ENCODE measurements around the gene KIAA1586. TPM values are rescaled to one million over a fixed set of nuclear protein-coding genes. Genes with fewer than 3 reads are reported as not detected.
"Not testable (repeated sequence)": the region's sequence is repeated elsewhere in the genome, so short reads cannot be mapped to it uniquely, and the experiment has no call there.

The KIAA1586 gene
- polyA plus RNA-seq (ENCODE audit: insufficient read length in 4 of 4): 10 to 100 TPM; 21.2 to 34.5 (median 23.5) TPM

GRCh38 chr6:57046332-57047256, at the start of gene KIAA1586:
TSS of gene KIAA1586 (plus strand) at chr6:57046693. CDS start at chr6:57046756, 63 bp downstream.
- peak; percentile 72 to 78 (median 74) for DNase-seq (ENCODE audit: low read depth in 4 of 4, low spot score in 3 of 4)

- no peak for DNase-seq (ENCODE audit: low read depth in 4 of 4, low spot score in 3 of 4)
Measured at GRCh38 chr6:56999049-56999448, 47.4 kb upstream of the KIAA1586 start.

- not testable (repeated sequence) for DNase-seq (ENCODE audit: low read depth in 4 of 4, low spot score in 3 of 4)
Measured at GRCh38 chr6:56999748-57000147, 46.7 kb upstream of the KIAA1586 start.

GRCh38 chr6:57002197-57002596, 44.3 kb upstream of the KIAA1586 start:
- DNase-seq (ENCODE audit: low read depth in 4 of 4, low spot score in 3 of 4): no peak

- no peak for DNase-seq (ENCODE audit: low read depth in 4 of 4, low spot score in 3 of 4)
Measured at GRCh38 chr6:57004292-57004691, 42.2 kb upstream of the KIAA1586 start.

GRCh38 chr6:57006101-57006500, 40.4 kb upstream of the KIAA1586 start:
- DNase-seq (ENCODE audit: low read depth in 4 of 4, low spot score in 3 of 4): no peak

- not testable (repeated sequence) for DNase-seq (ENCODE audit: low read depth in 4 of 4, low spot score in 3 of 4)
Measured at GRCh38 chr6:57008069-57008468, 38.4 kb upstream of the KIAA1586 start.

GRCh38 chr6:57013521-57013926, 33.0 kb upstream of the KIAA1586 start:
- no peak for DNase-seq (ENCODE audit: low read depth in 4 of 4, low spot score in 3 of 4)

- DNase-seq (ENCODE audit: low read depth in 4 of 4, low spot score in 3 of 4): peak in 1 of 4 donors; percentile 5
Measured at GRCh38 chr6:57017069-57017468, 29.4 kb upstream of the KIAA1586 start.

GRCh38 chr6:57017841-57018240, 28.7 kb upstream of the KIAA1586 start:
- DNase-seq (ENCODE audit: low read depth in 4 of 4, low spot score in 3 of 4): no peak

- no peak for DNase-seq (ENCODE audit: low read depth in 4 of 4, low spot score in 3 of 4)
Measured at GRCh38 chr6:57019434-57019833, 27.1 kb upstream of the KIAA1586 start.

GRCh38 chr6:57021086-57021720, 25.3 kb upstream of the KIAA1586 start:
- DNase-seq (ENCODE audit: low read depth in 4 of 4, low spot score in 3 of 4): peak in 1 of 4 donors; percentile 6

- no peak for DNase-seq (ENCODE audit: low read depth in 4 of 4, low spot score in 3 of 4)
Measured at GRCh38 chr6:57024321-57024720, 22.2 kb upstream of the KIAA1586 start.

GRCh38 chr6:57024775-57025174, 21.7 kb upstream of the KIAA1586 start:
- DNase-seq (ENCODE audit: low read depth in 4 of 4, low spot score in 3 of 4): no peak

- DNase-seq (ENCODE audit: low read depth in 4 of 4, low spot score in 3 of 4): no peak
Measured at GRCh38 chr6:57026001-57026400, 20.5 kb upstream of the KIAA1586 start.

GRCh38 chr6:57027301-57027700, 19.2 kb upstream of the KIAA1586 start:
- DNase-seq (ENCODE audit: low read depth in 4 of 4, low spot score in 3 of 4): no peak

- DNase-seq (ENCODE audit: low read depth in 4 of 4, low spot score in 3 of 4): peak in 1 of 4 donors; percentile 16
Measured at GRCh38 chr6:57029213-57029612, 17.3 kb upstream of the KIAA1586 start.

GRCh38 chr6:57033228-57033627, 13.3 kb upstream of the KIAA1586 start:
- no peak for DNase-seq (ENCODE audit: low read depth in 4 of 4, low spot score in 3 of 4)

GRCh38 chr6:57035549-57035948, 10.9 kb upstream of the KIAA1586 start:
- no peak for DNase-seq (ENCODE audit: low read depth in 4 of 4, low spot score in 3 of 4)

- no peak for DNase-seq (ENCODE audit: low read depth in 4 of 4, low spot score in 3 of 4)
Measured at GRCh38 chr6:57038906-57039305, 7.6 kb upstream of the KIAA1586 start.

- no peak for DNase-seq (ENCODE audit: low read depth in 4 of 4, low spot score in 3 of 4)
Measured at GRCh38 chr6:57040011-57040410, 6.5 kb upstream of the KIAA1586 start.

GRCh38 chr6:57044061-57044460, 2.4 kb upstream of the KIAA1586 start:
- not testable (repeated sequence) for DNase-seq (ENCODE audit: low read depth in 4 of 4, low spot score in 3 of 4)
